Keratinocyte (primary cell): ENCODE data around the gene DCN. TPM values are rescaled to one million over a fixed set of nuclear protein-coding genes. Genes with fewer than 3 reads are reported as not detected.
A peak's percentile ranks its signal among the peaks of the same experiment; 100 is the strongest.

Experiments used
- DNase-seq: peaks from one replicate; pipeline ENCODE4 v3.0.0-alpha.2; 2011; ENCODE audit warnings: low read depth, missing footprints, low spot score
- FAIRE-seq: peaks from 2 replicates; lab custom pipeline; 2011; peaks lifted over from hg19 to GRCh38; lab: Jason Lieb, UNC
- H2AFZ ChIP-seq: 2 replicates; pipeline ENCODE4 v1.6.0; 2012; ENCODE audit warnings: low read length, control low read depth, inconsistent platforms; ENCODE audit not compliant: control insufficient read depth
- H3K27ac ChIP-seq: 2 replicates; pipeline ENCODE4 v1.5.1; 2011; ENCODE audit warnings: low read length; ENCODE audit not compliant: control insufficient read depth, insufficient read depth
- H3K27me3 ChIP-seq: 3 replicates; pipeline ENCODE4 v1.6.0; 2011; ENCODE audit warnings: low read length; ENCODE audit not compliant: control insufficient read depth, insufficient read depth; ENCODE audit errors: extremely low read depth
- H3K36me3 ChIP-seq, 2 experiments: 2 replicates in 1 of 2; 3 replicates in 1 of 2; pipeline ENCODE4 v1.5.1; 2011; ENCODE audit warnings: low read length in 2 of 2, mild to moderate bottlenecking in 1 of 2; ENCODE audit not compliant: control insufficient read depth in 2 of 2, insufficient read depth in 2 of 2; ENCODE audit errors: extremely low read depth in 1 of 2
- H3K4me1 ChIP-seq: 3 replicates; pipeline ENCODE4 v1.5.1; 2011; ENCODE audit warnings: low read length; ENCODE audit not compliant: control insufficient read depth, insufficient read depth; ENCODE audit errors: extremely low read depth
- H3K4me2 ChIP-seq: 3 replicates; pipeline ENCODE4 v1.6.0; 2011; ENCODE audit warnings: low read depth, low read length; ENCODE audit not compliant: control insufficient read depth, insufficient read depth; ENCODE audit errors: extremely low read depth
- H3K4me3 ChIP-seq, 3 experiments: fragments of 200-600 bp in 1 of 3; sonication (generic) in 1 of 3; 2 replicates in 2 of 3; 3 replicates in 1 of 3; pipeline ENCODE4 v1.5.1; 2011 to 2016; ENCODE audit warnings: low read length in 3 of 3, mild to moderate bottlenecking in 3 of 3, control low read depth in 2 of 3, inconsistent platforms in 1 of 3, low read depth in 1 of 3, mixed read lengths in 1 of 3, mixed run types in 1 of 3, moderate library complexity in 1 of 3; ENCODE audit not compliant: control insufficient read depth in 2 of 3, insufficient read depth in 2 of 3; ENCODE audit errors: extremely low read depth in 1 of 3
- H3K79me2 ChIP-seq: 2 replicates; pipeline ENCODE4 v1.6.0; 2012; ENCODE audit warnings: low read length; ENCODE audit not compliant: control insufficient read depth, insufficient read depth
- H3K9ac ChIP-seq: 3 replicates; pipeline ENCODE4 v1.6.0; 2011; ENCODE audit warnings: low read length; ENCODE audit not compliant: control insufficient read depth, insufficient read depth; ENCODE audit errors: extremely low read depth
- H3K9me1 ChIP-seq: 3 replicates; pipeline ENCODE4 v1.6.0; 2011; ENCODE audit warnings: low read length; ENCODE audit not compliant: control insufficient read depth, insufficient read depth; ENCODE audit errors: extremely low read depth
- H3K9me3 ChIP-seq: 2 replicates; pipeline ENCODE4 v1.5.1; 2012; ENCODE audit warnings: low read depth, low read length; ENCODE audit not compliant: control insufficient read depth
- H4K20me1 ChIP-seq: 3 replicates; pipeline ENCODE4 v1.6.0; 2011; ENCODE audit warnings: low read length; ENCODE audit not compliant: control insufficient read depth, insufficient read depth; ENCODE audit errors: extremely low read depth
- EZH2 ChIP-seq: IDR thresholded peaks from one replicate; pipeline ENCODE4 v1.6.1; 2012; ENCODE audit warnings: inconsistent platforms, mild to moderate bottlenecking, low read length, moderate library complexity
- dilution Hi-C: fragments of 300-500 bp; cut with MboI; formaldehyde crosslinking; loops from one replicate; pipeline ENCODE4 v1.7.0; 2020; ENCODE audit warnings: low sequenced_read_pairs; ENCODE audit not compliant: extremely low pct_ligation_motif_present
- polyA plus RNA-seq, 5 experiments: library from polyadenylated mRNA; depleted of rRNA in 3 of 5; stranded (reverse) in 3 of 5; stranded (forward) in 1 of 5; unstranded in 1 of 5; fragments of >200 nt; gene quantifications; 1 replicate in 1 of 5; 2 replicates in 3 of 5; 3 replicates in 1 of 5; pipeline versions ENCODE4 v1.2.1 to v1.2.3, GENCODE V29; 2011 to 2012; ENCODE audit warnings: missing spikeins in 2 of 5, low read depth in 1 of 5, low replicate concordance in 1 of 5
- TF ChIP-seq, protein P1 (sequence below), 3 experiments: IDR thresholded peaks in 1 of 3; conservative IDR thresholded peaks in 1 of 3; optimal IDR thresholded peaks in 1 of 3; 2 replicates in 2 of 3; 3 replicates in 1 of 3; pipeline versions ENCODE3 to v1.5.1; 2011; ENCODE audit warnings: low read length in 3 of 3, mild to moderate bottlenecking in 3 of 3, moderate library complexity in 2 of 3, control low read depth in 1 of 3, inconsistent platforms in 1 of 3; ENCODE audit not compliant: insufficient read depth in 2 of 3; ENCODE audit errors: extremely low read depth in 1 of 3

Gene DCN
- polyA plus RNA-seq, 1 donor (not counting 4 experiments of a cell fraction or from before 2014, with no cell fraction given) = 2.5 TPM

DNA sequence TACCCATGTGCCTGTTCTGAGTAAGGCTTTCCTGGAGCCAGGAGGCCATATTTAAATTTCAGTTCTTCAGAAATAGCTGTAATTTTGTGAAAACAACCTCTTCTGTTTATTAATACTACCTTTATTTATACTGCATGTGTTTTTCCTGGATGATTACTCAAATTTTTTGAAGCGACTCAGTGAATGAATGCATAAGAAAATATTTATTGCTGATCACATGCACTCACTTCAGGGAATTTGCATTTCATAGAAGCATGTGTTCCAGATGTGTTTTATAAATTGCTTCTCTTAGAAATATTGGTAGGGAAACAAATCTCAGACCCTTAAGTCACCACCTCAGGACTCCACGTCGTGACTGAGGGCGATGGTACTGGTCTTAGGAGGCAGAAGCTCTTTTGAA, 21.8 kb upstream of the DCN start:
- Histone ChIP-seq H3K9me3 (no peaks in the 10 kb centered on the region), H3K27me3 (no peaks in the 10 kb centered on the region), H2AFZ (no peak overlapping the region), H3K4me1 (peaks cover 7% of the 10 kb centered on the region), H3K27ac (no peak overlapping the region), H3K9ac (no peak overlapping the region), H3K79me2 (no peaks in the 10 kb centered on the region), H3K4me3 (no peak overlapping the region), H4K20me1 (no peaks in the 10 kb centered on the region), H3K36me3 (no peaks in the 10 kb centered on the region), H3K9me1 (no peaks in the 10 kb centered on the region), H3K4me2 (no peak overlapping the region)
- TF ChIP-seq, protein P1, sequence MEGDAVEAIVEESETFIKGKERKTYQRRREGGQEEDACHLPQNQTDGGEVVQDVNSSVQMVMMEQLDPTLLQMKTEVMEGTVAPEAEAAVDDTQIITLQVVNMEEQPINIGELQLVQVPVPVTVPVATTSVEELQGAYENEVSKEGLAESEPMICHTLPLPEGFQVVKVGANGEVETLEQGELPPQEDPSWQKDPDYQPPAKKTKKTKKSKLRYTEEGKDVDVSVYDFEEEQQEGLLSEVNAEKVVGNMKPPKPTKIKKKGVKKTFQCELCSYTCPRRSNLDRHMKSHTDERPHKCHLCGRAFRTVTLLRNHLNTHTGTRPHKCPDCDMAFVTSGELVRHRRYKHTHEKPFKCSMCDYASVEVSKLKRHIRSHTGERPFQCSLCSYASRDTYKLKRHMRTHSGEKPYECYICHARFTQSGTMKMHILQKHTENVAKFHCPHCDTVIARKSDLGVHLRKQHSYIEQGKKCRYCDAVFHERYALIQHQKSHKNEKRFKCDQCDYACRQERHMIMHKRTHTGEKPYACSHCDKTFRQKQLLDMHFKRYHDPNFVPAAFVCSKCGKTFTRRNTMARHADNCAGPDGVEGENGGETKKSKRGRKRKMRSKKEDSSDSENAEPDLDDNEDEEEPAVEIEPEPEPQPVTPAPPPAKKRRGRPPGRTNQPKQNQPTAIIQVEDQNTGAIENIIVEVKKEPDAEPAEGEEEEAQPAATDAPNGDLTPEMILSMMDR (optimal IDR thresholded peaks at IDR 0.05 in 1 of 3, IDR thresholded peaks at IDR 0.05 in 1 of 3, conservative IDR thresholded peaks at IDR 0.05 in 1 of 3; ENCODE audit: extremely low read depth in 1 of 3, insufficient read depth in 2 of 3, low read length in 3 of 3) = no peak
- no peak for TF ChIP-seq EZH2
- FAIRE-seq (no peak), DNase-seq (no peak)
- dilution Hi-C loops = no loop called here

DNA sequence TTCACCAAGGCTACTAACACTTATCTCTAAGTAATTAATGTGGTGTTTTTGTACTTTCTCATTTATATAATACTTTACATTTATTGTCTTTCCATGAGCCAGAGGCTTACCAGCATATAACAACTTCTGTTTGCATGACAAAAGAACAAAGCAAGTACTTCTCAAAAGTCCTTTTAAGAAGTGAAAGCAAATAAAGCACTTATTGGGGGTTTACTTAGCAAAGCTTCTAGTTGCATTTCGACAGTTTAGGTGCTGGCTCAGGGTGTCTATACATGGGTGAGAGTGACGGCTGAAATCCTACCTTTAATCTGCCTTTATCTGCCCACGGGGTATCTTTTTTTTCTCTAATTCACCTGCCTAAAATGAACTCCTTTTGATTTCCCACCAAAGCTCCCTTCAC, 21.0 kb upstream of the DCN start:
- H3K9ac ChIP-seq = no peak overlapping the region
- no peak overlapping the region for H3K4me2 ChIP-seq
- H3K36me3 ChIP-seq = no peaks in the 10 kb centered on the region
- FAIRE-seq (no peak), DNase-seq (no peak)
- peak overlapping the region; percentile 36 for H2AFZ ChIP-seq
- no peaks in the 10 kb centered on the region for H4K20me1 ChIP-seq
- peaks cover 7% of the 10 kb centered on the region for H3K4me1 ChIP-seq
- H3K4me3 ChIP-seq = no peak overlapping the region
- H3K27ac ChIP-seq = no peak overlapping the region
- H3K9me1 ChIP-seq = no peaks in the 10 kb centered on the region
- no peaks in the 10 kb centered on the region for H3K79me2 ChIP-seq
- TF ChIP-seq EZH2 = no peak
- TF ChIP-seq, protein P1 (optimal IDR thresholded peaks at IDR 0.05 in 1 of 3, IDR thresholded peaks at IDR 0.05 in 1 of 3, conservative IDR thresholded peaks at IDR 0.05 in 1 of 3; ENCODE audit: extremely low read depth in 1 of 3, insufficient read depth in 2 of 3, low read length in 3 of 3) = no peak
- H3K9me3 ChIP-seq = no peaks in the 10 kb centered on the region
- dilution Hi-C loops = no loop called here
- H3K27me3 ChIP-seq = no peaks in the 10 kb centered on the region
